Measurements from ENCODE around the gene SLU7. TPM values are rescaled to one million over a fixed set of nuclear protein-coding genes. Genes with fewer than 3 reads are reported as not detected.

SLU7 gene
- total RNA-seq, 1 experiment from 2014 or later: 43.6 TPM

DNA sequence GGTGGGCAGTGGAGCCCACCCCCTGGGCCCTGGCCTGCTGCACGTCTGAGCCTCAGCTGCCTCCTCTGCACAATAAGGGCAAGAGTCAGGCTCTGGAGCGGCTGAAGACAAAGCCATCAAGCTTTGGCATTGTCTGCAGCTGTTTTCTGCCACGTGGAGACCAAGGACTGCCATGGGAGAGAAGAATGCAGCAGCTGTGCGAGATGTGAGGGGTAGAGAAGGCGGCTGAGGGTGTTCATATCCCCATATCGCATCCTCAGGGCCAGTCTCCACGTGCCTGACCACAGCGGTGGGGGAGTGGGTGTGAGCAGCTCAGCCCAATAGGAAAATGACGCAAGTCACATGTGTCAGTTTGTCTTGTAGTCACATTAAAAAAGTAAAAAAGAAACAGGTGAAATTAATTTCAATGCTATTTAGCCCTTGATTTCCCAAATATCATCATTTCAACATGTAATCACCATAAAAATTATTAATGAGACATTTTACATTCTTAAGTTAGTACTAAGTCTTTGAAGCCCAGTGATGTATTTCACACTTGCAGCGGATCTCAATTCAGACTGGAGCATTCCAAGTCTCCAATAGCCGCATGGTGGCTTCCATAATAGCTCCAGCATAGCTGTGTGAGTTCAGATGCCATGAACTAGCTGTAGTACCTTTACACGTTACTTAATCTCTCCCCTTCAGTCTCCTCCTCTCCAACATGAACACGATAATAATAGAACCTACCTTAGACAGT lies 55.1 kb downstream of the SLU7 start:
- Histone ChIP-seq H3K79me2 (ENCODE audit: insufficient read depth, low read length) (no peaks in the 10 kb centered on the region), H3K36me3 (ENCODE audit: control insufficient read depth in 1 of 2, insufficient read depth in 2 of 2, low read length in 2 of 2) (no peaks in the 10 kb centered on the region), H4K20me1 (ENCODE audit: insufficient read depth) (no peaks in the 10 kb centered on the region), H3K27ac (ENCODE audit: low read depth, low read length) (no peak overlapping the region), H3K9me2 (ENCODE audit: insufficient read depth) (no peaks in the 10 kb centered on the region), H3K27me3 (ENCODE audit: insufficient read depth, low read length) (no peaks in the 10 kb centered on the region), H2AFZ (ENCODE audit: low read depth, low read length, poor library complexity, severe bottlenecking) (no peak overlapping the region), H3K9ac (ENCODE audit: low read length) (no peak overlapping the region), H3K4me2 (ENCODE audit: low read length) (no peak overlapping the region), H3K9me3 (ENCODE audit: control insufficient read depth in 1 of 2, insufficient read depth in 1 of 2, low read depth in 1 of 2, low read length in 2 of 2) (no peaks in the 10 kb centered on the region), H3K4me3 (replicated peaks in 1 of 2; ENCODE audit: low read depth in 1 of 2, low read length in 2 of 2) (no peak overlapping the region), H3K4me1 (ENCODE audit: control insufficient read depth in 1 of 2, insufficient read depth in 2 of 2, low read length in 2 of 2) (no peaks in the 10 kb centered on the region)
- DNase-seq (ENCODE audit: low read depth, low spot score) (no peak), ATAC-seq (no peak)
- intact Hi-C loops (cut with micrococcal nuclease): no loop called here
- TF ChIP-seq MAX (IDR thresholded peaks at IDR 0.05) (no peak), POLR2AphosphoS5 (IDR thresholded peaks at IDR 0.05; ENCODE audit: low read depth, low read length) (no peak), FOSL1 (IDR thresholded peaks at IDR 0.05; ENCODE audit: low read depth) (no peak), TCF7L2 (IDR thresholded peaks at IDR 0.05; ENCODE audit: borderline replicate concordance, extremely low read depth, insufficient read depth, insufficient read length) (no peak), SP1 (IDR thresholded peaks at IDR 0.05; ENCODE audit: low read depth) (no peak), ATF3 (IDR thresholded peaks at IDR 0.05) (no peak), EZH2phosphoT487 (IDR thresholded peaks at IDR 0.05; ENCODE audit: borderline replicate concordance) (no peak), EZH2 (IDR thresholded peaks at IDR 0.05) (no peak), POLR2A (IDR thresholded peaks at IDR 0.05; ENCODE audit: borderline replicate concordance, extremely low read depth, insufficient read depth, insufficient read length) (no peak), CBX3 (IDR thresholded peaks at IDR 0.05; ENCODE audit: low read depth) (no peak), CEBPB (IDR thresholded peaks at IDR 0.05; ENCODE audit: low read depth) (no peak), EGR1 (IDR thresholded peaks at IDR 0.05; ENCODE audit: low read depth) (no peak), YY1 (IDR thresholded peaks at IDR 0.05; ENCODE audit: extremely low read depth, insufficient replicate concordance, low read depth, low read length) (no peak), RAD21 (IDR thresholded peaks at IDR 0.05; ENCODE audit: low read depth) (no peak), ELF1 (IDR thresholded peaks at IDR 0.05; ENCODE audit: borderline replicate concordance, low read depth) (no peak), JUND (IDR thresholded peaks at IDR 0.05) (no peak), ZNF274 (IDR thresholded peaks at IDR 0.05; ENCODE audit: low read depth, low read length) (no peak), SIN3A (IDR thresholded peaks at IDR 0.05; ENCODE audit: low read depth) (no peak)
- TF ChIP-seq, protein P1, sequence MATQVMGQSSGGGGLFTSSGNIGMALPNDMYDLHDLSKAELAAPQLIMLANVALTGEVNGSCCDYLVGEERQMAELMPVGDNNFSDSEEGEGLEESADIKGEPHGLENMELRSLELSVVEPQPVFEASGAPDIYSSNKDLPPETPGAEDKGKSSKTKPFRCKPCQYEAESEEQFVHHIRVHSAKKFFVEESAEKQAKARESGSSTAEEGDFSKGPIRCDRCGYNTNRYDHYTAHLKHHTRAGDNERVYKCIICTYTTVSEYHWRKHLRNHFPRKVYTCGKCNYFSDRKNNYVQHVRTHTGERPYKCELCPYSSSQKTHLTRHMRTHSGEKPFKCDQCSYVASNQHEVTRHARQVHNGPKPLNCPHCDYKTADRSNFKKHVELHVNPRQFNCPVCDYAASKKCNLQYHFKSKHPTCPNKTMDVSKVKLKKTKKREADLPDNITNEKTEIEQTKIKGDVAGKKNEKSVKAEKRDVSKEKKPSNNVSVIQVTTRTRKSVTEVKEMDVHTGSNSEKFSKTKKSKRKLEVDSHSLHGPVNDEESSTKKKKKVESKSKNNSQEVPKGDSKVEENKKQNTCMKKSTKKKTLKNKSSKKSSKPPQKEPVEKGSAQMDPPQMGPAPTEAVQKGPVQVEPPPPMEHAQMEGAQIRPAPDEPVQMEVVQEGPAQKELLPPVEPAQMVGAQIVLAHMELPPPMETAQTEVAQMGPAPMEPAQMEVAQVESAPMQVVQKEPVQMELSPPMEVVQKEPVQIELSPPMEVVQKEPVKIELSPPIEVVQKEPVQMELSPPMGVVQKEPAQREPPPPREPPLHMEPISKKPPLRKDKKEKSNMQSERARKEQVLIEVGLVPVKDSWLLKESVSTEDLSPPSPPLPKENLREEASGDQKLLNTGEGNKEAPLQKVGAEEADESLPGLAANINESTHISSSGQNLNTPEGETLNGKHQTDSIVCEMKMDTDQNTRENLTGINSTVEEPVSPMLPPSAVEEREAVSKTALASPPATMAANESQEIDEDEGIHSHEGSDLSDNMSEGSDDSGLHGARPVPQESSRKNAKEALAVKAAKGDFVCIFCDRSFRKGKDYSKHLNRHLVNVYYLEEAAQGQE (IDR thresholded peaks at IDR 0.05; ENCODE audit: low read depth): no peak
- TF ChIP-seq, protein P2, sequence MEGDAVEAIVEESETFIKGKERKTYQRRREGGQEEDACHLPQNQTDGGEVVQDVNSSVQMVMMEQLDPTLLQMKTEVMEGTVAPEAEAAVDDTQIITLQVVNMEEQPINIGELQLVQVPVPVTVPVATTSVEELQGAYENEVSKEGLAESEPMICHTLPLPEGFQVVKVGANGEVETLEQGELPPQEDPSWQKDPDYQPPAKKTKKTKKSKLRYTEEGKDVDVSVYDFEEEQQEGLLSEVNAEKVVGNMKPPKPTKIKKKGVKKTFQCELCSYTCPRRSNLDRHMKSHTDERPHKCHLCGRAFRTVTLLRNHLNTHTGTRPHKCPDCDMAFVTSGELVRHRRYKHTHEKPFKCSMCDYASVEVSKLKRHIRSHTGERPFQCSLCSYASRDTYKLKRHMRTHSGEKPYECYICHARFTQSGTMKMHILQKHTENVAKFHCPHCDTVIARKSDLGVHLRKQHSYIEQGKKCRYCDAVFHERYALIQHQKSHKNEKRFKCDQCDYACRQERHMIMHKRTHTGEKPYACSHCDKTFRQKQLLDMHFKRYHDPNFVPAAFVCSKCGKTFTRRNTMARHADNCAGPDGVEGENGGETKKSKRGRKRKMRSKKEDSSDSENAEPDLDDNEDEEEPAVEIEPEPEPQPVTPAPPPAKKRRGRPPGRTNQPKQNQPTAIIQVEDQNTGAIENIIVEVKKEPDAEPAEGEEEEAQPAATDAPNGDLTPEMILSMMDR (IDR thresholded peaks at IDR 0.05 in 2 of 3, conservative IDR thresholded peaks at IDR 0.05 in 1 of 3; ENCODE audit: borderline replicate concordance in 1 of 3, insufficient read depth in 1 of 3, low read depth in 2 of 3, low read length in 2 of 3): no peak
- ChIA-PET POLR2A (interaction anchor here (0.6 kb wide), 1 partner anchor 26 kb away, joined by 3 read pairs; no protein-coding TSS in a partner anchor), RAD21 (ENCODE audit: low non-redundant PET in 1 of 2, low total read pairs in 2 of 2, uncharacterized antibody in 2 of 2, unreplicated experiment in 2 of 2) (no interaction called here), CTCF (no interaction called here)
- no TSS peak for BruUV-seq (replicated peaks)
